Glutamatergic neuron (in vitro differentiated cells): ENCODE measurements around the gene NKX1-1. TPM values are rescaled to one million over a fixed set of nuclear protein-coding genes. Genes with fewer than 3 reads are reported as not detected.

Source experiments
- DNase-seq: peaks from one replicate; pipeline ENCODE4 v3.0.0; 2022
- H3K27ac Mint-ChIP-seq: one replicate; pipeline ENCODE4 v1.8.0; 2020; ENCODE audit warnings: mild to moderate bottlenecking, mixed read lengths, inconsistent platforms; ENCODE audit not compliant: unreplicated experiment
- H3K27me3 Mint-ChIP-seq: one replicate; pipeline ENCODE4 v1.8.0; 2020; ENCODE audit warnings: mild to moderate bottlenecking, moderate library complexity, mixed read lengths, inconsistent platforms; ENCODE audit not compliant: unreplicated experiment
- H3K36me3 Mint-ChIP-seq: one replicate; pipeline ENCODE4 v1.8.0; 2020; ENCODE audit warnings: mild to moderate bottlenecking, mixed read lengths, inconsistent platforms; ENCODE audit not compliant: unreplicated experiment
- H3K4me1 Mint-ChIP-seq: one replicate; pipeline ENCODE4 v1.8.0; 2020; ENCODE audit warnings: mild to moderate bottlenecking, low read depth, mixed read lengths, inconsistent platforms; ENCODE audit not compliant: unreplicated experiment
- H3K4me3 Mint-ChIP-seq: one replicate; pipeline ENCODE4 v1.8.0; 2020; ENCODE audit warnings: mild to moderate bottlenecking, mixed read lengths, inconsistent platforms; ENCODE audit not compliant: unreplicated experiment
- H3K9me3 Mint-ChIP-seq: one replicate; pipeline ENCODE4 v1.8.0; 2020; ENCODE audit warnings: mild to moderate bottlenecking, moderate library complexity, mixed read lengths, inconsistent platforms; ENCODE audit not compliant: unreplicated experiment
- CTCF ChIP-seq: fragments of 200-600 bp; sonication (generic); IDR thresholded peaks from one replicate; pipeline ENCODE4 v1.5.0; 2021; ENCODE audit not compliant: partially characterized antibody, unreplicated experiment
- total RNA-seq: library from RNA; stranded (reverse); fragmentation: NEBNext Ultra II Directional; extraction: Animal tissue kit (Norgen Biotek cat#: 25700); gene quantifications from one replicate; pipeline ENCODE4 v1.2.1, GENCODE V29; 2021; ENCODE audit not compliant: unreplicated experiment

The NKX1-1 gene
- total RNA-seq, 1 donor from 2014 or later, result not detected

- H3K4me3 Mint-ChIP-seq, result no peak overlapping the region
- H3K27ac Mint-ChIP-seq, result no peak overlapping the region
- H3K27me3 Mint-ChIP-seq, result peaks cover 35% of the 10 kb centered on the region
- peaks cover 15% of the 10 kb centered on the region for H3K9me3 Mint-ChIP-seq
- TF ChIP-seq CTCF, result no peak
- no peaks in the 10 kb centered on the region for H3K36me3 Mint-ChIP-seq
- peaks cover 9% of the 10 kb centered on the region for H3K4me1 Mint-ChIP-seq
- DNase-seq, result no peak
Observed at GRCh38 chr4:1413204-1413663, 7.0 kb upstream of the NKX1-1 start.

- no peak for TF ChIP-seq CTCF
- H3K36me3 Mint-ChIP-seq, result no peaks in the 10 kb centered on the region
- H3K4me3 Mint-ChIP-seq, result no peak overlapping the region
- DNase-seq, result no peak
- H3K4me1 Mint-ChIP-seq, result peaks cover 10% of the 10 kb centered on the region
- H3K9me3 Mint-ChIP-seq, result peaks cover 15% of the 10 kb centered on the region
- H3K27ac Mint-ChIP-seq, result no peak overlapping the region
- peaks cover 37% of the 10 kb centered on the region for H3K27me3 Mint-ChIP-seq
Observed at GRCh38 chr4:1412376-1413203, 6.3 kb upstream of the NKX1-1 start.

GRCh38 chr4:1411436-1412375, 5.5 kb upstream of the NKX1-1 start:
- no peaks in the 10 kb centered on the region for H3K36me3 Mint-ChIP-seq
- no peak overlapping the region for H3K4me3 Mint-ChIP-seq
- H3K4me1 Mint-ChIP-seq, result peaks cover 12% of the 10 kb centered on the region
- H3K27me3 Mint-ChIP-seq, result peaks cover 37% of the 10 kb centered on the region
- H3K27ac Mint-ChIP-seq, result no peak overlapping the region
- H3K9me3 Mint-ChIP-seq, result peaks cover 15% of the 10 kb centered on the region
- DNase-seq, result peak; percentile 22
- TF ChIP-seq CTCF, result no peak

GRCh38 chr4:1410491-1411325, 4.5 kb upstream of the NKX1-1 start:
- H3K9me3 Mint-ChIP-seq, result peaks cover 13% of the 10 kb centered on the region
- peak; percentile 17 for DNase-seq
- no peak for TF ChIP-seq CTCF
- no peak overlapping the region for H3K4me3 Mint-ChIP-seq
- H3K36me3 Mint-ChIP-seq, result no peaks in the 10 kb centered on the region
- H3K4me1 Mint-ChIP-seq, result peaks cover 9% of the 10 kb centered on the region
- H3K27me3 Mint-ChIP-seq, result peaks cover 33% of the 10 kb centered on the region
- no peak overlapping the region for H3K27ac Mint-ChIP-seq
